MM.1S (cell line): ENCODE data around the gene PLA2G6.

ENCODE experiments used
- EZH2phosphoT487 ChIP-seq: fragments of 300-600 bp; sonication (generic); IDR thresholded peaks from 2 replicates; pipeline ENCODE4 v1.6.1; 2018; ENCODE audit warnings: antibody characterized with exemption, low read length
- TF ChIP-seq, protein P1 (sequence below): fragments of 300-600 bp; sonication (generic); IDR thresholded peaks from 2 replicates; pipeline ENCODE4 v1.5.1; 2016; ENCODE audit warnings: antibody characterized with exemption, low read length, mixed read lengths

DNA sequence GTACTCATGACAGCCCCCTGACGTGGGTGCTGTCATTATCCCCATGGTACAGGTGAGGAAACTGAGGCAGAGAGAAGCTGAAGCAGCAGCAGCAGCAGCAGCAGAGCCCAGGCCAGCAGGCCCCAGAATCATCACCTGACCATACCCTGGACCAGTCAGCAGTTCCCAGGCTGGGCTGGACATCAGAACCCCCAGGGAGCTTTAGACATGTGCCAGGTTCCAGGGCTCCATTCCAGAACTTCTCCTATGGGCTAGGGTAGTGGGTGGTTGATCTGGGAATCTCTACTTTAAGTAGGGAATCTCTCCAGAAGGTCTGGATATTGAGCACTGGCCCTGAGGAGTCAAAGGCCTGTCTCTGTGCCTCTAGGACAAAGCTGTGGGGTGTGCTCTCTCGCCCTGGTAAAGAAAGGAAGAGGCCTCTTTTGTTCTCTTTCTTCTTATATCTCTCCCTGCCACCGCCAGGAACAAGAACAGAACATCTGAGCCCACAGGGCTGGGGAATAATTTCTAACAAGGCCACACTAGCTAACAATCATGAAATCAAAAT is 46.8 kb upstream of the PLA2G6 start:
- TF ChIP-seq, protein P1, sequence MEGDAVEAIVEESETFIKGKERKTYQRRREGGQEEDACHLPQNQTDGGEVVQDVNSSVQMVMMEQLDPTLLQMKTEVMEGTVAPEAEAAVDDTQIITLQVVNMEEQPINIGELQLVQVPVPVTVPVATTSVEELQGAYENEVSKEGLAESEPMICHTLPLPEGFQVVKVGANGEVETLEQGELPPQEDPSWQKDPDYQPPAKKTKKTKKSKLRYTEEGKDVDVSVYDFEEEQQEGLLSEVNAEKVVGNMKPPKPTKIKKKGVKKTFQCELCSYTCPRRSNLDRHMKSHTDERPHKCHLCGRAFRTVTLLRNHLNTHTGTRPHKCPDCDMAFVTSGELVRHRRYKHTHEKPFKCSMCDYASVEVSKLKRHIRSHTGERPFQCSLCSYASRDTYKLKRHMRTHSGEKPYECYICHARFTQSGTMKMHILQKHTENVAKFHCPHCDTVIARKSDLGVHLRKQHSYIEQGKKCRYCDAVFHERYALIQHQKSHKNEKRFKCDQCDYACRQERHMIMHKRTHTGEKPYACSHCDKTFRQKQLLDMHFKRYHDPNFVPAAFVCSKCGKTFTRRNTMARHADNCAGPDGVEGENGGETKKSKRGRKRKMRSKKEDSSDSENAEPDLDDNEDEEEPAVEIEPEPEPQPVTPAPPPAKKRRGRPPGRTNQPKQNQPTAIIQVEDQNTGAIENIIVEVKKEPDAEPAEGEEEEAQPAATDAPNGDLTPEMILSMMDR = no peak
- TF ChIP-seq EZH2phosphoT487 = no peak
